NB4 (cell line): ENCODE measurements around the gene DAG1.

Source experiments
- CTCF ChIP-seq: IDR thresholded peaks from one replicate; pipeline ENCODE4 v1.5.1; 2012; ENCODE audit warnings: low read depth, low read length
- MYC ChIP-seq: IDR thresholded peaks from 2 replicates; pipeline ENCODE4 v1.6.1; 2011; ENCODE audit warnings: low read depth, low read length
- POLR2A ChIP-seq: IDR thresholded peaks from 2 replicates; pipeline ENCODE4 v1.6.1; 2011; ENCODE audit warnings: mild to moderate bottlenecking; ENCODE audit not compliant: insufficient read length; ENCODE audit errors: extremely low read depth
- TF ChIP-seq, protein P1 (sequence below): IDR thresholded peaks from 2 replicates; pipeline ENCODE4 v1.6.1; 2011; ENCODE audit warnings: low read depth, low read length

DNA sequence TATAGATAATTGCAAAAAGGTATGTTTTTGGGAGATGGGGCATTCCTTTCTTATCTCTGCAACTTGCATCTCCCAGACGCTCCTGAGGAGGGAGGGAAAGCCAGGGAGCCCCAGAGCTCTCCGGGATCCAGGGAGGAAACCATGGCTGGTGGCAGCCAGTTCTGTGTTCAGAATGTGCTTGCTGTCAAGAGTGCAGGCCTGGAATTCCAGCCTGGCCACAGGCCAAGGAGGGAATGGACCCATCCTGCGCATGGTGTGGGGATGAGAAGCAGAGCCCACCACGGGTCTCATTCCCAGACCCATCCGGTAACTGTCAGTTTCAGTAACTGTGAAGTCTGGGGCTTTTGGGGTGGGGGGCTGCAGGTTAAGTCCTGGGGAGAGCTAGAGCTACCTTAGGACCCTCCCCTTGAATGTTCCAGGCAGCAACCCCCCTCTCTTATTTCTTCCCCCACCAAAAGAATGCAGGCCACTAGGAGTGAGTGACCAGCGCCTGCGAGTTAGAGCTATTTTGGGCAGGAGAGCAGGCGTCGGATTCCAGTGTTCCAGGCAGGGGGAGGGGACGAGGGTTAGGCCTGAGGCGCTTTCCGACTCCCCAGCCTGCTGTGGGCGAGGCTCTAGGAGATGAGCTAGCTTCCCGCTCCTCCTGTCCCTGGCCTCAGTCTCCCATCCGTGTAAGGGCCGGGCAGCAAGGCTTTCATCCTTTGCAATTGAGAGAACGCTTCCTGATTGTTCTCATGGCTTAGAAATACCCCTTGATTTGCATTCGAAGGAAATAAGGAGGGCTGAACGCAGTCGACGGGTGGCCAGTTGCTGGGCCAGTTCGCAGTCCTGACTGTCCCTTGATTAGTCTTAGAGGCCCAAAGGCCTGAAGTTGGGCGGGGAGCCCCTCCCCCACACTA lies 781 bp upstream of the DAG1 start:
- TF ChIP-seq CTCF, result no peak
- TF ChIP-seq, protein P1, sequence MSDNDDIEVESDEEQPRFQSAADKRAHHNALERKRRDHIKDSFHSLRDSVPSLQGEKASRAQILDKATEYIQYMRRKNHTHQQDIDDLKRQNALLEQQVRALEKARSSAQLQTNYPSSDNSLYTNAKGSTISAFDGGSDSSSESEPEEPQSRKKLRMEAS, result no peak
- no peak for TF ChIP-seq MYC
- no peak for TF ChIP-seq POLR2A
